GM23338 (cell line): Measurements from ENCODE around the gene RGS16. TPM values are rescaled to one million over a fixed set of nuclear protein-coding genes. Genes with fewer than 3 reads are reported as not detected.

Experiments used
- ATAC-seq: fragments of 200-7000 bp; cut with Tn5 transposase; 3 replicates; pipeline ENCODE4 v1.9.1; 2020
- DNase-seq: peaks from one replicate; pipeline ENCODE4 v3.0.0-alpha.2; 2015; ENCODE audit warnings: low spot score
- H2AFZ ChIP-seq: fragments of 200-600 bp; sonication (generic); 2 replicates; pipeline ENCODE4 v1.8.0; 2016; ENCODE audit warnings: antibody characterized with exemption, mild to moderate bottlenecking, moderate library complexity
- H3F3A ChIP-seq: fragments of 200-600 bp; sonication (generic); replicated peaks from 2 replicates; pipeline ENCODE4 v1.8.0; 2017; ENCODE audit warnings: antibody characterized with exemption, mixed run types, low read depth
- H3K27ac ChIP-seq: fragments of 200-600 bp; sonication (generic); 2 replicates; pipeline ENCODE4 v1.6.1; 2016; ENCODE audit warnings: low read depth
- H3K27me3 ChIP-seq: fragments of 200-600 bp; sonication (generic); 2 replicates; pipeline ENCODE4 v1.8.0; 2016; ENCODE audit warnings: mild to moderate bottlenecking, mixed run types, moderate library complexity; ENCODE audit not compliant: insufficient read depth
- H3K36me3 ChIP-seq: fragments of 200-600 bp; sonication (generic); 2 replicates; pipeline ENCODE4 v1.8.0; 2016; ENCODE audit warnings: mild to moderate bottlenecking; ENCODE audit not compliant: insufficient read depth
- H3K4me1 ChIP-seq: fragments of 200-600 bp; sonication (generic); 2 replicates; pipeline ENCODE4 v1.8.0; 2016; ENCODE audit warnings: mild to moderate bottlenecking, moderate library complexity; ENCODE audit not compliant: insufficient read depth
- H3K4me2 ChIP-seq: fragments of 200-600 bp; sonication (generic); 2 replicates; pipeline ENCODE4 v1.7.1; 2017; ENCODE audit warnings: mixed run types
- H3K4me3 ChIP-seq: fragments of 200-600 bp; sonication (generic); 2 replicates; pipeline ENCODE4 v1.6.1; 2016; ENCODE audit warnings: mixed run types
- H3K79me2 ChIP-seq: fragments of 200-600 bp; sonication (generic); replicated peaks from 2 replicates; pipeline ENCODE4 v1.8.0; 2017; ENCODE audit warnings: mild to moderate bottlenecking; ENCODE audit not compliant: insufficient read depth
- H3K9me2 ChIP-seq: fragments of 200-600 bp; sonication (generic); 2 replicates; pipeline ENCODE4 v1.8.0; 2017; ENCODE audit not compliant: insufficient read depth
- H4K20me1 ChIP-seq: fragments of 200-600 bp; sonication (generic); replicated peaks from 2 replicates; pipeline ENCODE4 v1.8.0; 2017; ENCODE audit warnings: mild to moderate bottlenecking; ENCODE audit not compliant: insufficient read depth
- H3K27ac Mint-ChIP-seq: 2 replicates; pipeline ENCODE4 v1.8.0; 2020; ENCODE audit warnings: inconsistent platforms, mild to moderate bottlenecking, moderate library complexity, mixed read lengths
- H3K27me3 Mint-ChIP-seq: 3 replicates; pipeline ENCODE4 v1.8.0; 2022; ENCODE audit warnings: low read depth, mild to moderate bottlenecking, moderate library complexity, mixed read lengths, inconsistent platforms; ENCODE audit not compliant: insufficient read depth, poor library complexity
- H3K36me3 Mint-ChIP-seq: 3 replicates; pipeline ENCODE4 v1.8.0; 2021; ENCODE audit warnings: low read depth, mild to moderate bottlenecking, inconsistent platforms, moderate library complexity, mixed read lengths
- H3K4me1 Mint-ChIP-seq: 3 replicates; pipeline ENCODE4 v1.8.0; 2020; ENCODE audit warnings: mild to moderate bottlenecking, inconsistent platforms, mixed read lengths
- H3K4me3 Mint-ChIP-seq: 3 replicates; pipeline ENCODE4 v1.8.0; 2021; ENCODE audit warnings: moderate library complexity, mild to moderate bottlenecking, inconsistent platforms, mixed read lengths
- H3K9me3 Mint-ChIP-seq: 3 replicates; pipeline ENCODE4 v1.8.0; 2020; ENCODE audit warnings: moderate library complexity, mild to moderate bottlenecking, inconsistent platforms, mixed read lengths
- CREB1 ChIP-seq: fragments of 250-450 bp; sonication (Bioruptor Pico); IDR thresholded peaks from 2 replicates; pipeline ENCODE4 v1.5.0; 2020; ENCODE audit warnings: low read depth, mild to moderate bottlenecking, moderate library complexity
- EZH2 ChIP-seq: fragments of 200-600 bp; sonication (generic); IDR thresholded peaks from one replicate; pipeline ENCODE4 v1.8.0; 2017; ENCODE audit warnings: antibody characterized with exemption, mild to moderate bottlenecking, low read depth; ENCODE audit not compliant: unreplicated experiment
- EZH2phosphoT487 ChIP-seq: fragments of 200-600 bp; sonication (generic); IDR thresholded peaks from one replicate; pipeline ENCODE4 v1.8.1; 2018; ENCODE audit warnings: antibody characterized with exemption; ENCODE audit not compliant: unreplicated experiment
- JUNB ChIP-seq: IDR thresholded peaks from one replicate; pipeline ENCODE4 v1.6.1; 2016; ENCODE audit warnings: antibody characterized with exemption; ENCODE audit not compliant: unreplicated experiment
- NANOG ChIP-seq: IDR thresholded peaks from 2 replicates; pipeline ENCODE4 v1.6.1; 2016; ENCODE audit warnings: antibody characterized with exemption, borderline replicate concordance
- POLR2AphosphoS5 ChIP-seq: IDR thresholded peaks from 2 replicates; pipeline ENCODE4 v1.6.1; 2016; ENCODE audit warnings: antibody characterized with exemption, low read depth
- STAT1 ChIP-seq: IDR thresholded peaks from one replicate; pipeline ENCODE4 v1.6.1; 2016; ENCODE audit warnings: antibody characterized with exemption; ENCODE audit not compliant: unreplicated experiment
- ZNF331 ChIP-seq: fragments of 250-450 bp; sonication (Bioruptor Pico); IDR thresholded peaks from 2 replicates; pipeline ENCODE4 v1.5.0; 2020; ENCODE audit warnings: low read depth, mild to moderate bottlenecking, moderate library complexity
- polyA plus RNA-seq: library from polyadenylated mRNA; unstranded; fragments of >200 nt; fragmentation: Nextera tagmentation; extraction: Ambion mirVana; gene quantifications from 2 replicates; pipeline ENCODE4 v1.2.1, GENCODE V29; 2016
- total RNA-seq: library from RNA; depleted of rRNA; stranded (reverse); fragments of >200 nt; shearing (Covaris generic); gene quantifications from 2 replicates; pipeline ENCODE4 v1.2.3, GENCODE V29; 2014
- TF ChIP-seq, protein P1 (sequence below): IDR thresholded peaks from 2 replicates; pipeline ENCODE4 v1.6.1; 2016; ENCODE audit warnings: antibody characterized with exemption
- TF ChIP-seq, protein P2 (sequence below), 2 experiments: fragments of 200-600 bp in 1 of 2; sonication (generic) in 1 of 2; conservative IDR thresholded peaks; 2 replicates each; pipeline versions ENCODE4 v1.5.1 to v1.6.1; 2016 to 2017; ENCODE audit warnings: antibody characterized with exemption in 2 of 2, low read depth in 2 of 2, mild to moderate bottlenecking in 2 of 2, moderate library complexity in 1 of 2
- TF ChIP-seq, protein P3 (sequence below): IDR thresholded peaks from one replicate; pipeline ENCODE4 v1.6.1; 2018; ENCODE audit warnings: antibody characterized with exemption; ENCODE audit not compliant: unreplicated experiment
- TF ChIP-seq, protein P4 (sequence below): fragments of 250-450 bp; sonication (Bioruptor Pico); IDR thresholded peaks from 2 replicates; pipeline ENCODE4 v1.5.0; 2020; ENCODE audit warnings: mild to moderate bottlenecking, moderate library complexity

Gene RGS16
- total and polyA plus RNA-seq, 2 experiments from 2014 or later: 15.4 to 31.6 TPM

DNA sequence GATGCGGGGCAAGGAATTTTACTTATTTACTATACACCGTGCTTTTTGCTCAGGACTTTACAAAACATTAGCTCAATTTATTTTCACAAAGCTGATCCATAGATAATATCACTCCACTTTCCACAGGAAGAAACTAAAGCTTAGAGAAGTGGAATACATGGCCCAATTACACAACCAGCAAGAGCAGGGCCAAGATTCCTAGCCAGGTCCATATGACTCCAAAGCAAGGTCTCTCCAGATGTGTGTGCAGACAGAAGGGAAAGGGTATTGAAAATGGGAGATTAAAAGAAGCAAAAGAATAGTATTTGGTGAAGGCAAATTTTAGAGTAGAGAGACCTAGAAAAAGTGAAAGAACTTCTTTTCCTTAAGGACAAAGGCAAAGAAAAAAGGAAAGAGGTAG lies 49.8 kb upstream of the RGS16 start (continued):
- TF ChIP-seq EZH2 (no peak), POLR2AphosphoS5 (no peak), NANOG (no peak)
- TF ChIP-seq, protein P1, sequence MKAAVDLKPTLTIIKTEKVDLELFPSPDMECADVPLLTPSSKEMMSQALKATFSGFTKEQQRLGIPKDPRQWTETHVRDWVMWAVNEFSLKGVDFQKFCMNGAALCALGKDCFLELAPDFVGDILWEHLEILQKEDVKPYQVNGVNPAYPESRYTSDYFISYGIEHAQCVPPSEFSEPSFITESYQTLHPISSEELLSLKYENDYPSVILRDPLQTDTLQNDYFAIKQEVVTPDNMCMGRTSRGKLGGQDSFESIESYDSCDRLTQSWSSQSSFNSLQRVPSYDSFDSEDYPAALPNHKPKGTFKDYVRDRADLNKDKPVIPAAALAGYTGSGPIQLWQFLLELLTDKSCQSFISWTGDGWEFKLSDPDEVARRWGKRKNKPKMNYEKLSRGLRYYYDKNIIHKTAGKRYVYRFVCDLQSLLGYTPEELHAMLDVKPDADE: no peak

DNA sequence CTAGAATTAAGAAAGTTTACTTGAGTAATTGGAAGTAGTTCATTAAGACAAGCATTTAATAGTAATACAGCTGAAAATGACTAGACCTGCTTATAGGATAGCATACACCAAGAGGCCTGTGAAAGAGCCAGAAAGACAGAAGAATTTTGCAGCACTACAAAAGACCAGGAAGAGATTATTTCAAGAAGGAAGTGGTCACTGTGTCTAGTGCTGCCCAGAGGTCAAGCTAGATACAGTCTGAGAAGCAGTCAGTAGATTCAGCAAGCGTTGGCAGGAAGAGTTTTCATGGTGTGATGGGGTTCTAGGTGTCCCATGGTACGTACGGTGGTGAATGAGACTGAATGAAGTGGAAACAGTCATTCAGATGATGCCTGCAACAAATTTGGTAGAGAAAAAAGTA lies 48.7 kb upstream of the RGS16 start:
- H3K27me3 Mint-ChIP-seq: no peaks in the 10 kb centered on the region
- H3K4me1 ChIP-seq: peaks cover 4% of the 10 kb centered on the region; the same call in 1 of the 2 replicates
- H3K79me2 ChIP-seq: no peaks in the 10 kb centered on the region
- no peak overlapping the region for H2AFZ ChIP-seq
- no peaks in the 10 kb centered on the region for H3F3A ChIP-seq
- no peaks in the 10 kb centered on the region for H3K9me3 Mint-ChIP-seq
- no peaks in the 10 kb centered on the region for H3K27me3 ChIP-seq
- H3K4me3 ChIP-seq: no peak overlapping the region
- H3K36me3 Mint-ChIP-seq: no peaks in the 10 kb centered on the region
- no peak for DNase-seq
- ATAC-seq: no peak
- H3K4me2 ChIP-seq: no peak overlapping the region
- peaks cover 13% of the 10 kb centered on the region for H3K4me1 Mint-ChIP-seq
- no peaks in the 10 kb centered on the region for H3K9me2 ChIP-seq
- no peaks in the 10 kb centered on the region for H3K36me3 ChIP-seq
- no peak overlapping the region for H3K27ac ChIP-seq
- H3K4me3 Mint-ChIP-seq: no peak overlapping the region
- H4K20me1 ChIP-seq: no peaks in the 10 kb centered on the region
- no peak overlapping the region for H3K27ac Mint-ChIP-seq
- TF ChIP-seq EZH2phosphoT487: no peak
- TF ChIP-seq, protein P1: no peak
- TF ChIP-seq, protein P2, sequence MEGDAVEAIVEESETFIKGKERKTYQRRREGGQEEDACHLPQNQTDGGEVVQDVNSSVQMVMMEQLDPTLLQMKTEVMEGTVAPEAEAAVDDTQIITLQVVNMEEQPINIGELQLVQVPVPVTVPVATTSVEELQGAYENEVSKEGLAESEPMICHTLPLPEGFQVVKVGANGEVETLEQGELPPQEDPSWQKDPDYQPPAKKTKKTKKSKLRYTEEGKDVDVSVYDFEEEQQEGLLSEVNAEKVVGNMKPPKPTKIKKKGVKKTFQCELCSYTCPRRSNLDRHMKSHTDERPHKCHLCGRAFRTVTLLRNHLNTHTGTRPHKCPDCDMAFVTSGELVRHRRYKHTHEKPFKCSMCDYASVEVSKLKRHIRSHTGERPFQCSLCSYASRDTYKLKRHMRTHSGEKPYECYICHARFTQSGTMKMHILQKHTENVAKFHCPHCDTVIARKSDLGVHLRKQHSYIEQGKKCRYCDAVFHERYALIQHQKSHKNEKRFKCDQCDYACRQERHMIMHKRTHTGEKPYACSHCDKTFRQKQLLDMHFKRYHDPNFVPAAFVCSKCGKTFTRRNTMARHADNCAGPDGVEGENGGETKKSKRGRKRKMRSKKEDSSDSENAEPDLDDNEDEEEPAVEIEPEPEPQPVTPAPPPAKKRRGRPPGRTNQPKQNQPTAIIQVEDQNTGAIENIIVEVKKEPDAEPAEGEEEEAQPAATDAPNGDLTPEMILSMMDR (conservative IDR thresholded peaks at IDR 0.05; ENCODE audit: low read depth in 2 of 2): no peak
- TF ChIP-seq, protein P3, sequence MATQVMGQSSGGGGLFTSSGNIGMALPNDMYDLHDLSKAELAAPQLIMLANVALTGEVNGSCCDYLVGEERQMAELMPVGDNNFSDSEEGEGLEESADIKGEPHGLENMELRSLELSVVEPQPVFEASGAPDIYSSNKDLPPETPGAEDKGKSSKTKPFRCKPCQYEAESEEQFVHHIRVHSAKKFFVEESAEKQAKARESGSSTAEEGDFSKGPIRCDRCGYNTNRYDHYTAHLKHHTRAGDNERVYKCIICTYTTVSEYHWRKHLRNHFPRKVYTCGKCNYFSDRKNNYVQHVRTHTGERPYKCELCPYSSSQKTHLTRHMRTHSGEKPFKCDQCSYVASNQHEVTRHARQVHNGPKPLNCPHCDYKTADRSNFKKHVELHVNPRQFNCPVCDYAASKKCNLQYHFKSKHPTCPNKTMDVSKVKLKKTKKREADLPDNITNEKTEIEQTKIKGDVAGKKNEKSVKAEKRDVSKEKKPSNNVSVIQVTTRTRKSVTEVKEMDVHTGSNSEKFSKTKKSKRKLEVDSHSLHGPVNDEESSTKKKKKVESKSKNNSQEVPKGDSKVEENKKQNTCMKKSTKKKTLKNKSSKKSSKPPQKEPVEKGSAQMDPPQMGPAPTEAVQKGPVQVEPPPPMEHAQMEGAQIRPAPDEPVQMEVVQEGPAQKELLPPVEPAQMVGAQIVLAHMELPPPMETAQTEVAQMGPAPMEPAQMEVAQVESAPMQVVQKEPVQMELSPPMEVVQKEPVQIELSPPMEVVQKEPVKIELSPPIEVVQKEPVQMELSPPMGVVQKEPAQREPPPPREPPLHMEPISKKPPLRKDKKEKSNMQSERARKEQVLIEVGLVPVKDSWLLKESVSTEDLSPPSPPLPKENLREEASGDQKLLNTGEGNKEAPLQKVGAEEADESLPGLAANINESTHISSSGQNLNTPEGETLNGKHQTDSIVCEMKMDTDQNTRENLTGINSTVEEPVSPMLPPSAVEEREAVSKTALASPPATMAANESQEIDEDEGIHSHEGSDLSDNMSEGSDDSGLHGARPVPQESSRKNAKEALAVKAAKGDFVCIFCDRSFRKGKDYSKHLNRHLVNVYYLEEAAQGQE: no peak
- no peak for TF ChIP-seq CREB1 (CRISPR knock-in tag)
- TF ChIP-seq POLR2AphosphoS5: no peak
- no peak for TF ChIP-seq ZNF331 (CRISPR knock-in tag)
- no peak for TF ChIP-seq EZH2
- TF ChIP-seq JUNB: no peak
- TF ChIP-seq STAT1: no peak
- TF ChIP-seq, protein P4, sequence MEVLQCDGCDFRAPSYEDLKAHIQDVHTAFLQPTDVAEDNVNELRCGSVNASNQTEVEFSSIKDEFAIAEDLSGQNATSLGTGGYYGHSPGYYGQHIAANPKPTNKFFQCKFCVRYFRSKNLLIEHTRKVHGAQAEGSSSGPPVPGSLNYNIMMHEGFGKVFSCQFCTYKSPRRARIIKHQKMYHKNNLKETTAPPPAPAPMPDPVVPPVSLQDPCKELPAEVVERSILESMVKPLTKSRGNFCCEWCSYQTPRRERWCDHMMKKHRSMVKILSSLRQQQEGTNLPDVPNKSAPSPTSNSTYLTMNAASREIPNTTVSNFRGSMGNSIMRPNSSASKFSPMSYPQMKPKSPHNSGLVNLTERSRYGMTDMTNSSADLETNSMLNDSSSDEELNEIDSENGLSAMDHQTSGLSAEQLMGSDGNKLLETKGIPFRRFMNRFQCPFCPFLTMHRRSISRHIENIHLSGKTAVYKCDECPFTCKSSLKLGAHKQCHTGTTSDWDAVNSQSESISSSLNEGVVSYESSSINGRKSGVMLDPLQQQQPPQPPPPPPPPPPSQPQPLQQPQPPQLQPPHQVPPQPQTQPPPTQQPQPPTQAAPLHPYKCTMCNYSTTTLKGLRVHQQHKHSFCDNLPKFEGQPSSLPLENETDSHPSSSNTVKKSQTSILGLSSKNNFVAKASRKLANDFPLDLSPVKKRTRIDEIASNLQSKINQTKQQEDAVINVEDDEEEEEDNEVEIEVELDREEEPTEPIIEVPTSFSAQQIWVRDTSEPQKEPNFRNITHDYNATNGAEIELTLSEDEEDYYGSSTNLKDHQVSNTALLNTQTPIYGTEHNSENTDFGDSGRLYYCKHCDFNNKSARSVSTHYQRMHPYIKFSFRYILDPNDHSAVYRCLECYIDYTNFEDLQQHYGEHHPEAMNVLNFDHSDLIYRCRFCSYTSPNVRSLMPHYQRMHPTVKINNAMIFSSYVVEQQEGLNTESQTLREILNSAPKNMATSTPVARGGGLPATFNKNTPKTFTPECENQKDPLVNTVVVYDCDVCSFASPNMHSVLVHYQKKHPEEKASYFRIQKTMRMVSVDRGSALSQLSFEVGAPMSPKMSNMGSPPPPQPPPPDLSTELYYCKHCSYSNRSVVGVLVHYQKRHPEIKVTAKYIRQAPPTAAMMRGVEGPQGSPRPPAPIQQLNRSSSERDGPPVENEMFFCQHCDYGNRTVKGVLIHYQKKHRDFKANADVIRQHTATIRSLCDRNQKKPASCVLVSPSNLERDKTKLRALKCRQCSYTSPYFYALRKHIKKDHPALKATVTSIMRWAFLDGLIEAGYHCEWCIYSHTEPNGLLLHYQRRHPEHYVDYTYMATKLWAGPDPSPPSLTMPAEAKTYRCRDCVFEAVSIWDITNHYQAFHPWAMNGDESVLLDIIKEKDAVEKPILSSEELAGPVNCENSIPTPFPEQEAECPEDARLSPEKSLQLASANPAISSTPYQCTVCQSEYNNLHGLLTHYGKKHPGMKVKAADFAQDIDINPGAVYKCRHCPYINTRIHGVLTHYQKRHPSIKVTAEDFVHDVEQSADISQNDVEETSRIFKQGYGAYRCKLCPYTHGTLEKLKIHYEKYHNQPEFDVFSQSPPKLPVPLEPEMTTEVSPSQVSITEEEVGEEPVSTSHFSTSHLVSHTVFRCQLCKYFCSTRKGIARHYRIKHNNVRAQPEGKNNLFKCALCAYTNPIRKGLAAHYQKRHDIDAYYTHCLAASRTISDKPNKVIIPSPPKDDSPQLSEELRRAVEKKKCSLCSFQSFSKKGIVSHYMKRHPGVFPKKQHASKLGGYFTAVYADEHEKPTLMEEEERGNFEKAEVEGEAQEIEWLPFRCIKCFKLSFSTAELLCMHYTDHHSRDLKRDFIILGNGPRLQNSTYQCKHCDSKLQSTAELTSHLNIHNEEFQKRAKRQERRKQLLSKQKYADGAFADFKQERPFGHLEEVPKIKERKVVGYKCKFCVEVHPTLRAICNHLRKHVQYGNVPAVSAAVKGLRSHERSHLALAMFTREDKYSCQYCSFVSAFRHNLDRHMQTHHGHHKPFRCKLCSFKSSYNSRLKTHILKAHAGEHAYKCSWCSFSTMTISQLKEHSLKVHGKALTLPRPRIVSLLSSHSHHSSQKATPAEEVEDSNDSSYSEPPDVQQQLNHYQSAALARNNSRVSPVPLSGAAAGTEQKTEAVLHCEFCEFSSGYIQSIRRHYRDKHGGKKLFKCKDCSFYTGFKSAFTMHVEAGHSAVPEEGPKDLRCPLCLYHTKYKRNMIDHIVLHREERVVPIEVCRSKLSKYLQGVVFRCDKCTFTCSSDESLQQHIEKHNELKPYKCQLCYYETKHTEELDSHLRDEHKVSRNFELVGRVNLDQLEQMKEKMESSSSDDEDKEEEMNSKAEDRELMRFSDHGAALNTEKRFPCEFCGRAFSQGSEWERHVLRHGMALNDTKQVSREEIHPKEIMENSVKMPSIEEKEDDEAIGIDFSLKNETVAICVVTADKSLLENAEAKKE: no peak
